SK-N-SH (cell line): Measurements from ENCODE around the gene LRP6. TPM values are rescaled to one million over a fixed set of nuclear protein-coding genes. Genes with fewer than 3 reads are reported as not detected.

ENCODE experiments used
- CTCF ChIA-PET: fragments of 300-600, 350-600 bp; formaldehyde crosslinking; extraction: SDS; loops from one replicate; lab custom pipeline; 2021; lab: Yijun Ruan, JAX
- POLR2A ChIA-PET: fragments of 350-600 bp; sonication (Branson Sonifier 250); formaldehyde crosslinking; extraction: SDS; loops from one replicate; lab custom pipeline; 2020; ENCODE audit warnings: antibody characterized with exemption, inconsistent platforms; lab: Yijun Ruan, JAX
- DNase-seq: peaks from one replicate; pipeline ENCODE4 v3.0.0; 2012
- H2AFZ ChIP-seq: fragments of 200-600 bp; sonication (generic); 2 replicates; pipeline ENCODE4 v1.8.1; 2016; ENCODE audit warnings: antibody characterized with exemption, mild to moderate bottlenecking, low read depth
- H3F3A ChIP-seq: fragments of 200-600 bp; sonication (generic); replicated peaks from 2 replicates; pipeline ENCODE3; 2016; ENCODE audit warnings: antibody characterized with exemption, mild to moderate bottlenecking; ENCODE audit not compliant: insufficient read depth
- H3K27ac ChIP-seq, 2 experiments: fragments of 200-500 bp in 1 of 2; fragments of 200-600 bp in 1 of 2; sonication (Bioruptor generic) in 1 of 2; sonication (generic), shearing (Covaris generic) in 1 of 2; 2 replicates each; pipeline versions ENCODE4 v1.5.1 to v1.6.1; 2014 to 2016; ENCODE audit warnings: low read depth in 2 of 2, inconsistent platforms in 1 of 2, low read length in 1 of 2, mild to moderate bottlenecking in 1 of 2, mixed read lengths in 1 of 2
- H3K27me3 ChIP-seq: fragments of 200-600 bp; sonication (generic), shearing (Covaris generic); 2 replicates; pipeline ENCODE4 v1.6.1; 2016; ENCODE audit warnings: mixed run types; ENCODE audit not compliant: insufficient read depth
- H3K36me3 ChIP-seq, 2 experiments: fragments of 200-500 bp in 1 of 2; fragments of 200-600 bp in 1 of 2; sonication (Bioruptor generic) in 1 of 2; sonication (generic) in 1 of 2; replicated peaks in 1 of 2; 2 replicates each; pipeline versions ENCODE3 to v1.5.1; 2014 to 2016; ENCODE audit warnings: low read length in 1 of 2, mild to moderate bottlenecking in 1 of 2; ENCODE audit not compliant: insufficient read depth in 2 of 2, control insufficient read depth in 1 of 2
- H3K4me1 ChIP-seq, 2 experiments: fragments of 200-500 bp in 1 of 2; fragments of 200-600 bp in 1 of 2; sonication (Bioruptor generic) in 1 of 2; sonication (generic), shearing (Covaris generic) in 1 of 2; 2 replicates each; pipeline versions ENCODE4 v1.5.1 to v1.6.1; 2014 to 2016; ENCODE audit warnings: low read depth in 1 of 2, low read length in 1 of 2, mixed run types in 1 of 2; ENCODE audit not compliant: insufficient read depth in 2 of 2, control insufficient read depth in 1 of 2
- H3K4me2 ChIP-seq: fragments of 200-600 bp; sonication (generic), shearing (Covaris generic); 2 replicates; pipeline ENCODE4 v1.6.1; 2017; ENCODE audit warnings: mixed run types
- H3K4me3 ChIP-seq, 2 experiments: fragments of 200-500 bp in 1 of 2; fragments of 200-600 bp in 1 of 2; sonication (Bioruptor generic) in 1 of 2; sonication (generic), shearing (Covaris generic) in 1 of 2; 2 replicates each; pipeline versions ENCODE4 v1.5.1 to v1.8.1; 2014 to 2016; ENCODE audit warnings: low read depth in 2 of 2, inconsistent platforms in 1 of 2, low read length in 1 of 2, mild to moderate bottlenecking in 1 of 2, mixed read lengths in 1 of 2, moderate library complexity in 1 of 2
- H3K79me2 ChIP-seq: fragments of 200-600 bp; sonication (generic); 2 replicates; pipeline ENCODE4 v1.8.1; 2017; ENCODE audit warnings: mild to moderate bottlenecking; ENCODE audit not compliant: insufficient read depth
- H3K9ac ChIP-seq: fragments of 200-600 bp; sonication (generic); 2 replicates; pipeline ENCODE4 v1.6.1; 2017; ENCODE audit warnings: mixed run types
- H3K9me2 ChIP-seq: fragments of 200-600 bp; sonication (generic); 2 replicates; pipeline ENCODE4 v1.6.1; 2017; ENCODE audit warnings: mixed run types
- H3K9me3 ChIP-seq: fragments of 200-600 bp; sonication (generic); 2 replicates; pipeline ENCODE4 v1.6.1; 2017; ENCODE audit warnings: mixed run types, mild to moderate bottlenecking, moderate library complexity
- H4K20me1 ChIP-seq: fragments of 200-600 bp; sonication (generic); 2 replicates; pipeline ENCODE4 v1.6.1; 2017; ENCODE audit warnings: mild to moderate bottlenecking, mixed run types; ENCODE audit not compliant: insufficient read depth
- CHD2 ChIP-seq: fragments of 150-350 bp; IDR thresholded peaks from 2 replicates; pipeline ENCODE4 v1.6.1; 2018; ENCODE audit warnings: low read length; ENCODE audit not compliant: partially characterized antibody
- EP300 ChIP-seq, 2 experiments: IDR thresholded peaks; 2 replicates each; pipeline versions ENCODE4 v1.4.0 to v1.6.1; 2012; ENCODE audit warnings: borderline replicate concordance in 1 of 2, low read depth in 1 of 2, low read length in 1 of 2
- FOXM1 ChIP-seq: IDR thresholded peaks from 2 replicates; pipeline ENCODE4 v1.4.0; 2012; ENCODE audit warnings: low read depth, mild to moderate bottlenecking
- GABPA ChIP-seq: IDR thresholded peaks from 2 replicates; pipeline ENCODE4 v1.4.0; 2012; ENCODE audit warnings: low read depth, mild to moderate bottlenecking
- GATA2 ChIP-seq: sonication (generic); formaldehyde crosslinking; IDR thresholded peaks from 2 replicates; pipeline ENCODE4 v1.5.0; 2020; ENCODE audit warnings: mild to moderate bottlenecking, missing genetic modification reagents
- JUND ChIP-seq: IDR thresholded peaks from 2 replicates; pipeline ENCODE4 v1.4.0; 2012
- MEF2A ChIP-seq: IDR thresholded peaks from 2 replicates; pipeline ENCODE4 v1.4.0; 2012; ENCODE audit warnings: low read depth, borderline replicate concordance
- NFIC ChIP-seq: IDR thresholded peaks from 2 replicates; pipeline ENCODE4 v1.4.0; 2012; ENCODE audit warnings: borderline replicate concordance
- POLR2AphosphoS5 ChIP-seq: IDR thresholded peaks from 2 replicates; pipeline ENCODE4 v1.6.1; 2012; ENCODE audit warnings: low read depth, low read length
- RAD21 ChIP-seq: IDR thresholded peaks from 2 replicates; pipeline ENCODE4 v1.6.1; 2012; ENCODE audit warnings: mild to moderate bottlenecking, low read length
- RCOR1 ChIP-seq: fragments of 150-350 bp; IDR thresholded peaks from 2 replicates; pipeline ENCODE4 v1.6.1; 2017; ENCODE audit warnings: antibody characterized with exemption, low read length
- TCF12 ChIP-seq: IDR thresholded peaks from 2 replicates; pipeline ENCODE4 v1.4.0; 2012
- TEAD4 ChIP-seq: IDR thresholded peaks from 2 replicates; pipeline ENCODE4 v1.4.0; 2012; ENCODE audit warnings: mild to moderate bottlenecking, borderline replicate concordance; ENCODE audit not compliant: insufficient read depth
- YY1 ChIP-seq: IDR thresholded peaks from 2 replicates; pipeline ENCODE4 v1.4.0; 2012; ENCODE audit warnings: low read depth, mild to moderate bottlenecking
- WGBS: methylation state at CpG from one replicate; pipeline ENCODE4 v1.1.6; 2017; ENCODE audit warnings: low lambda C conversion rate; 5-methylcytosine and 5-hydroxymethylcytosine counted together
- polyA plus RNA-seq, 3 experiments: library from polyadenylated mRNA; depleted of rRNA; stranded (reverse); fragments of >200 nt; gene quantifications; 2 replicates each; pipeline ENCODE4 v1.2.3, GENCODE V29; 2012
- TF ChIP-seq, protein P1 (sequence below): fragments of 150-350 bp; IDR thresholded peaks from 2 replicates; pipeline ENCODE4 v1.6.1; 2016; ENCODE audit warnings: mild to moderate bottlenecking, low read depth, low read length
- TF ChIP-seq, protein P2 (sequence below): fragments of 200-600 bp; sonication (generic); IDR thresholded peaks from 2 replicates; pipeline ENCODE4 v1.6.1; 2017; ENCODE audit warnings: antibody characterized with exemption, mild to moderate bottlenecking, moderate library complexity
- TF ChIP-seq, protein P3 (sequence below): IDR thresholded peaks from 2 replicates; pipeline ENCODE4 v1.6.1; 2012; ENCODE audit warnings: mild to moderate bottlenecking, low read depth, low read length, moderate library complexity

Gene LRP6
- polyA plus RNA-seq, 1 of the 3 experiments (the other 2 are of a cell fraction), result 13.7 TPM

DNA sequence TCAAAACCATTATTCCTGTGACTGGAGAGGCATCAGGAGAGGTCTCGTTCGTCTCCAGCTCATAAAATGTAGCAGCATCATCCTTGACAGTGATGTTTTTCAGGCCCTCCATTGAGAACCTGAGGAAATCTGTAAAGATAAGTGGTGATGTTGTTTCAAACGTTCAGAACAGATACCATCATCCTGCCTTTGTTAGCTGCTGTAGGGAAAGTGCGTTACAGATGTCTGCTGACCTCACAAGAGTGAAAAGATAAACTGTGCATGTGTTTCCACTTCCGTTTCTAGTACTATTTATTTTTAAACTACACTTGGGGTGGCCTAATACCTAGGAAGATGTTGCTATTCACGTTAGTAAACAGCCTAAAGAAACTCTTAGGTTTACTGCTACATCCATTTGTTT lies 167.7 kb downstream of the LRP6 start:
- no peak overlapping the region for H2AFZ ChIP-seq
- CTCF ChIA-PET, result interaction anchor here (0.7 to 2.2 kb wide), 2 partner anchors 67 to 228 kb away, joined by 3 to 11 read pairs; no protein-coding TSS in a partner anchor
- H3K9me2 ChIP-seq, result no peaks in the 10 kb centered on the region
- peak; percentile 73 for DNase-seq
- 65% methylated on average over 6 of the region's 6 CpGs for WGBS
- H3K4me1 ChIP-seq, result peaks cover 0 to 25% of the 10 kb centered on the region in 2 experiments; a peak in 2 of 4 replicates
- no peak overlapping the region for H3K9ac ChIP-seq
- no peaks in the 10 kb centered on the region for H4K20me1 ChIP-seq
- H3K9me3 ChIP-seq, result no peaks in the 10 kb centered on the region
- H3K27me3 ChIP-seq, result no peaks in the 10 kb centered on the region
- POLR2A ChIA-PET, result interaction anchor here (1.1 kb wide), 1 partner anchor 168 kb away, joined by 4 read pairs; the partner anchor contains the start of gene LRP6
- H3K79me2 ChIP-seq, result no peaks in the 10 kb centered on the region
- no peak overlapping the region for H3K4me2 ChIP-seq
- peaks cover 0 to 3% of the 10 kb centered on the region in 2 experiments for H3K36me3 ChIP-seq
- peak; percentile 96 for TF ChIP-seq GATA2 (CRISPR knock-in tag)
- TF ChIP-seq POLR2AphosphoS5, result no peak
- TF ChIP-seq FOXM1, result no peak
- TF ChIP-seq, protein P1, sequence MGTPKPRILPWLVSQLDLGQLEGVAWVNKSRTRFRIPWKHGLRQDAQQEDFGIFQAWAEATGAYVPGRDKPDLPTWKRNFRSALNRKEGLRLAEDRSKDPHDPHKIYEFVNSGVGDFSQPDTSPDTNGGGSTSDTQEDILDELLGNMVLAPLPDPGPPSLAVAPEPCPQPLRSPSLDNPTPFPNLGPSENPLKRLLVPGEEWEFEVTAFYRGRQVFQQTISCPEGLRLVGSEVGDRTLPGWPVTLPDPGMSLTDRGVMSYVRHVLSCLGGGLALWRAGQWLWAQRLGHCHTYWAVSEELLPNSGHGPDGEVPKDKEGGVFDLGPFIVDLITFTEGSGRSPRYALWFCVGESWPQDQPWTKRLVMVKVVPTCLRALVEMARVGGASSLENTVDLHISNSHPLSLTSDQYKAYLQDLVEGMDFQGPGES, result no peak
- peak in 1 of 2 experiments; percentile 94; a peak in 2 of 4 replicates for TF ChIP-seq EP300 (IDR thresholded peaks at IDR 0.05; ENCODE audit: borderline replicate concordance in 1 of 2, low read depth in 1 of 2, low read length in 1 of 2)
- no peak for TF ChIP-seq YY1
- no peak for TF ChIP-seq GABPA
- TF ChIP-seq TCF12, result peak; percentile 49; the same call in 1 of the 2 replicates
- TF ChIP-seq TEAD4, result no peak
- TF ChIP-seq RCOR1, result peak; percentile 75
- TF ChIP-seq, protein P2, sequence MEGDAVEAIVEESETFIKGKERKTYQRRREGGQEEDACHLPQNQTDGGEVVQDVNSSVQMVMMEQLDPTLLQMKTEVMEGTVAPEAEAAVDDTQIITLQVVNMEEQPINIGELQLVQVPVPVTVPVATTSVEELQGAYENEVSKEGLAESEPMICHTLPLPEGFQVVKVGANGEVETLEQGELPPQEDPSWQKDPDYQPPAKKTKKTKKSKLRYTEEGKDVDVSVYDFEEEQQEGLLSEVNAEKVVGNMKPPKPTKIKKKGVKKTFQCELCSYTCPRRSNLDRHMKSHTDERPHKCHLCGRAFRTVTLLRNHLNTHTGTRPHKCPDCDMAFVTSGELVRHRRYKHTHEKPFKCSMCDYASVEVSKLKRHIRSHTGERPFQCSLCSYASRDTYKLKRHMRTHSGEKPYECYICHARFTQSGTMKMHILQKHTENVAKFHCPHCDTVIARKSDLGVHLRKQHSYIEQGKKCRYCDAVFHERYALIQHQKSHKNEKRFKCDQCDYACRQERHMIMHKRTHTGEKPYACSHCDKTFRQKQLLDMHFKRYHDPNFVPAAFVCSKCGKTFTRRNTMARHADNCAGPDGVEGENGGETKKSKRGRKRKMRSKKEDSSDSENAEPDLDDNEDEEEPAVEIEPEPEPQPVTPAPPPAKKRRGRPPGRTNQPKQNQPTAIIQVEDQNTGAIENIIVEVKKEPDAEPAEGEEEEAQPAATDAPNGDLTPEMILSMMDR, result no peak
- TF ChIP-seq RAD21, result no peak; the same call in 1 of the 2 replicates
- TF ChIP-seq, protein P3, sequence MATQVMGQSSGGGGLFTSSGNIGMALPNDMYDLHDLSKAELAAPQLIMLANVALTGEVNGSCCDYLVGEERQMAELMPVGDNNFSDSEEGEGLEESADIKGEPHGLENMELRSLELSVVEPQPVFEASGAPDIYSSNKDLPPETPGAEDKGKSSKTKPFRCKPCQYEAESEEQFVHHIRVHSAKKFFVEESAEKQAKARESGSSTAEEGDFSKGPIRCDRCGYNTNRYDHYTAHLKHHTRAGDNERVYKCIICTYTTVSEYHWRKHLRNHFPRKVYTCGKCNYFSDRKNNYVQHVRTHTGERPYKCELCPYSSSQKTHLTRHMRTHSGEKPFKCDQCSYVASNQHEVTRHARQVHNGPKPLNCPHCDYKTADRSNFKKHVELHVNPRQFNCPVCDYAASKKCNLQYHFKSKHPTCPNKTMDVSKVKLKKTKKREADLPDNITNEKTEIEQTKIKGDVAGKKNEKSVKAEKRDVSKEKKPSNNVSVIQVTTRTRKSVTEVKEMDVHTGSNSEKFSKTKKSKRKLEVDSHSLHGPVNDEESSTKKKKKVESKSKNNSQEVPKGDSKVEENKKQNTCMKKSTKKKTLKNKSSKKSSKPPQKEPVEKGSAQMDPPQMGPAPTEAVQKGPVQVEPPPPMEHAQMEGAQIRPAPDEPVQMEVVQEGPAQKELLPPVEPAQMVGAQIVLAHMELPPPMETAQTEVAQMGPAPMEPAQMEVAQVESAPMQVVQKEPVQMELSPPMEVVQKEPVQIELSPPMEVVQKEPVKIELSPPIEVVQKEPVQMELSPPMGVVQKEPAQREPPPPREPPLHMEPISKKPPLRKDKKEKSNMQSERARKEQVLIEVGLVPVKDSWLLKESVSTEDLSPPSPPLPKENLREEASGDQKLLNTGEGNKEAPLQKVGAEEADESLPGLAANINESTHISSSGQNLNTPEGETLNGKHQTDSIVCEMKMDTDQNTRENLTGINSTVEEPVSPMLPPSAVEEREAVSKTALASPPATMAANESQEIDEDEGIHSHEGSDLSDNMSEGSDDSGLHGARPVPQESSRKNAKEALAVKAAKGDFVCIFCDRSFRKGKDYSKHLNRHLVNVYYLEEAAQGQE, result no peak
- no peak for TF ChIP-seq JUND
- TF ChIP-seq CHD2, result peak; percentile 80
- no peak for TF ChIP-seq MEF2A
- no peak for TF ChIP-seq NFIC
- H3K27ac ChIP-seq, result peak overlapping the region in 1 of 2 experiments; percentile 98; a peak in 3 of 4 replicates
- H3K4me3 ChIP-seq, result no peak overlapping the region
- H3F3A ChIP-seq, result no peaks in the 10 kb centered on the region
